ENCODE data around the gene FCAMR. TPM values are rescaled to one million over a fixed set of nuclear protein-coding genes. Genes with fewer than 3 reads are reported as not detected.

The FCAMR gene
- polyA plus RNA-seq, 1 experiment: not detected

- ChIA-PET POLR2A (no interaction called here), CTCF (interaction anchor here (0.7 to 2.2 kb wide), 4 partner anchors 15 to 43 kb away, joined by 3 to 5 read pairs (median 4); no protein-coding TSS in a partner anchor)
- Histone ChIP-seq H3K36me3 (ENCODE audit: control insufficient read depth, insufficient read depth, low read length) (no peaks in the 10 kb centered on the region), H3K27me3 (ENCODE audit: control insufficient read depth, insufficient read depth, low read length) (peaks cover 15% of the 10 kb centered on the region), H3K4me3 (ENCODE audit: low read depth, low read length) (no peak overlapping the region)
- no peak for TF ChIP-seq CTCF (IDR thresholded peaks at IDR 0.05; ENCODE audit: insufficient read depth, low read depth, low read length)
- no peak for DNase-seq (ENCODE audit: low read depth)
These were observed 31.1 kb downstream of the FCAMR start for GRCh38 chr1:206939131-206939530.

- Histone ChIP-seq H3K36me3 (ENCODE audit: control insufficient read depth, insufficient read depth, low read length) (no peaks in the 10 kb centered on the region), H3K4me3 (ENCODE audit: low read depth, low read length) (no peak overlapping the region), H3K27me3 (ENCODE audit: control insufficient read depth, insufficient read depth, low read length) (peaks cover 7% of the 10 kb centered on the region)
- DNase-seq (ENCODE audit: low read depth): no peak
- TF ChIP-seq CTCF (IDR thresholded peaks at IDR 0.05; ENCODE audit: insufficient read depth, low read depth, low read length): no peak
- POLR2A ChIA-PET: no interaction called here
- CTCF ChIA-PET: interaction anchor here (1.7 to 4.6 kb wide), 3 partner anchors 10 to 25 kb away, joined by 4 to 22 read pairs (median 9); partner anchors contain the start of gene PIGR
These were observed 32.8 kb downstream of the FCAMR start for GRCh38 chr1:206937425-206937824.

GRCh38 chr1:206935491-206936067, 34.7 kb downstream of the FCAMR start:
- TF ChIP-seq CTCF (IDR thresholded peaks at IDR 0.05; ENCODE audit: insufficient read depth, low read depth, low read length): peak; percentile 60
- Histone ChIP-seq H3K36me3 (ENCODE audit: control insufficient read depth, insufficient read depth, low read length) (no peaks in the 10 kb centered on the region), H3K27me3 (ENCODE audit: control insufficient read depth, insufficient read depth, low read length) (peaks cover 1% of the 10 kb centered on the region; the same call in 1 of the 2 replicates), H3K4me3 (ENCODE audit: low read depth, low read length) (no peak overlapping the region)
- ChIA-PET CTCF (interaction anchor here (0.9 to 4.6 kb wide), 14 partner anchors 8 to 569 kb away, joined by 3 to 22 read pairs (median 4); partner anchors contain the start of gene PIGR), POLR2A (no interaction called here)
- DNase-seq (ENCODE audit: low read depth): no peak

- DNase-seq (ENCODE audit: low read depth): no peak
These were observed 36.8 kb downstream of the FCAMR start for GRCh38 chr1:206933333-206933945.

More at GRCh38 chr1:206933333-206933945, 36.8 kb downstream of the FCAMR start:
- H3K4me3 ChIP-seq (ENCODE audit: low read depth, low read length): no peak overlapping the region
- ChIA-PET CTCF (interaction anchor here (1.0 to 4.6 kb wide), 5 partner anchors 8 to 124 kb away, joined by 3 to 22 read pairs (median 3); partner anchors contain the start of genes FCAMR and PIGR), POLR2A (interaction anchor here (0.7 kb wide), 1 partner anchor 15 kb away, joined by 6 read pairs; no protein-coding TSS in a partner anchor)
- H3K27me3 ChIP-seq (ENCODE audit: control insufficient read depth, insufficient read depth, low read length): no peaks in the 10 kb centered on the region
- TF ChIP-seq CTCF (IDR thresholded peaks at IDR 0.05; ENCODE audit: insufficient read depth, low read depth, low read length): peak; percentile 59
- H3K36me3 ChIP-seq (ENCODE audit: control insufficient read depth, insufficient read depth, low read length): no peaks in the 10 kb centered on the region
